ENCODE data around the gene ADCY7.

Gene ADCY7

GRCh38 chr16:50300942-50301625 lies 34.7 kb downstream of the ADCY7 start:
- no peak for DNase-seq

GRCh38 chr16:50301626-50302471 lies 35.5 kb downstream of the ADCY7 start:
- no peak for DNase-seq

GRCh38 chr16:50302472-50303005 lies 36.2 kb downstream of the ADCY7 start:
- DNase-seq = no peak

GRCh38 chr16:50303041-50303604 lies 36.8 kb downstream of the ADCY7 start:
- no peak for DNase-seq

- no peak for DNase-seq
Measured at GRCh38 chr16:50303605-50304466, 37.5 kb downstream of the ADCY7 start.

GRCh38 chr16:50304467-50305440 lies 38.4 kb downstream of the ADCY7 start:
- DNase-seq = no peak

- no peak for DNase-seq
Measured at GRCh38 chr16:50305441-50306061, 39.2 kb downstream of the ADCY7 start.

GRCh38 chr16:50306287-50306686 lies 39.9 kb downstream of the ADCY7 start:
- DNase-seq = no peak

GRCh38 chr16:50308237-50308965 lies 42.0 kb downstream of the ADCY7 start:
- no peak for DNase-seq

GRCh38 chr16:50309156-50309526 lies 42.8 kb downstream of the ADCY7 start:
- no peak for DNase-seq

GRCh38 chr16:50309527-50310307 lies 43.4 kb downstream of the ADCY7 start:
- no peak for DNase-seq

- no peak for DNase-seq
Measured at GRCh38 chr16:50310308-50311133, 44.2 kb downstream of the ADCY7 start.

GRCh38 chr16:50311134-50311528 lies 44.8 kb downstream of the ADCY7 start:
- no peak for DNase-seq

GRCh38 chr16:50311891-50312501 lies 45.6 kb downstream of the ADCY7 start:
- no peak for DNase-seq

GRCh38 chr16:50313596-50314478 lies 47.5 kb downstream of the ADCY7 start:
- DNase-seq = peak; percentile 25

- DNase-seq = no peak
Measured at GRCh38 chr16:50314665-50315064, 48.3 kb downstream of the ADCY7 start.
